Caco-2 (cell line): Measurements from ENCODE around the gene TMEM233. TPM values are rescaled to one million over a fixed set of nuclear protein-coding genes. Genes with fewer than 3 reads are reported as not detected.

Experiments
- BruUV-seq: library from RNA; stranded (reverse); fragments of 400-500 nt; replicated peaks from 2 replicates; lab custom pipeline; 2021; lab: Mats Ljungman, UMichigan
- CTCF ChIA-PET: fragments of 300-600 bp; sonication (Branson Sonifier 250); formaldehyde crosslinking; loops from one replicate; lab custom pipeline; 2022; ENCODE audit warnings: antibody characterized with exemption; lab: Charles Lee
- POLR2A ChIA-PET: fragments of 300-600 bp; sonication (Branson Sonifier 250); formaldehyde crosslinking; loops from one replicate; lab custom pipeline; 2022; ENCODE audit warnings: antibody characterized with exemption; lab: Charles Lee
- DNase-seq, 2 experiments: peaks; one replicate each; pipeline versions ENCODE4 v3.0.0 to v3.0.0-alpha.2; 2020 to 2022
- H3K27me3 ChIP-seq: replicated peaks from 2 replicates; pipeline ENCODE4 v1.6.0; 2011; ENCODE audit warnings: low read length; ENCODE audit not compliant: control insufficient read depth, insufficient read depth
- H3K36me3 ChIP-seq: 2 replicates; pipeline ENCODE4 v1.5.1; 2011; ENCODE audit warnings: low read length; ENCODE audit not compliant: control insufficient read depth, insufficient read depth
- H3K4me1 ChIP-seq: fragments of 250-450 bp; sonication (Bioruptor Pico); 2 replicates; pipeline ENCODE4 v1.5.1; 2020; ENCODE audit warnings: mild to moderate bottlenecking
- H3K4me3 ChIP-seq: 2 replicates; pipeline ENCODE4 v1.5.1; 2011; ENCODE audit warnings: low read depth, mild to moderate bottlenecking, control low read depth, low read length
- H3K9me3 ChIP-seq: fragments of 250-450 bp; sonication (Bioruptor Pico); 2 replicates; pipeline ENCODE4 v1.5.1; 2020; ENCODE audit warnings: mild to moderate bottlenecking, moderate library complexity
- H3K27ac Mint-ChIP-seq: one replicate; pipeline ENCODE4 v1.8.0; 2022; ENCODE audit warnings: mixed read lengths; ENCODE audit not compliant: unreplicated experiment
- H3K27me3 Mint-ChIP-seq: one replicate; pipeline ENCODE4 v1.8.0; 2022; ENCODE audit warnings: mixed read lengths; ENCODE audit not compliant: insufficient read depth, unreplicated experiment
- H3K36me3 Mint-ChIP-seq: one replicate; pipeline ENCODE4 v1.8.0; 2022; ENCODE audit warnings: mild to moderate bottlenecking, mixed read lengths; ENCODE audit not compliant: insufficient read depth, unreplicated experiment
- H3K4me1 Mint-ChIP-seq: one replicate; pipeline ENCODE4 v1.8.0; 2022; ENCODE audit warnings: low read depth, mixed read lengths; ENCODE audit not compliant: unreplicated experiment
- H3K4me3 Mint-ChIP-seq: one replicate; pipeline ENCODE4 v1.8.0; 2022; ENCODE audit warnings: mild to moderate bottlenecking, moderate library complexity, mixed read lengths; ENCODE audit not compliant: unreplicated experiment
- H3K9me3 Mint-ChIP-seq: one replicate; pipeline ENCODE4 v1.8.0; 2022; ENCODE audit warnings: mixed read lengths; ENCODE audit not compliant: unreplicated experiment
- CTCF ChIP-seq, 2 experiments: fragments of 200-600 bp in 1 of 2; IDR thresholded peaks; 1 replicate in 1 of 2; 2 replicates in 1 of 2; pipeline versions ENCODE4 v1.5.1 to v1.8.0; 2011 to 2022; ENCODE audit warnings: antibody characterized with exemption in 1 of 2, control low read depth in 1 of 2, inconsistent platforms in 1 of 2, low read depth in 1 of 2, low read length in 1 of 2, mild to moderate bottlenecking in 1 of 2, moderate library complexity in 1 of 2; ENCODE audit not compliant: insufficient read depth in 1 of 2, severe bottlenecking in 1 of 2, unreplicated experiment in 1 of 2
- intact Hi-C: fragments of 100-400 bp; cut with micrococcal nuclease; formaldehyde crosslinking; loops from one replicate; pipeline ENCODE4 v1.10.0; 2022; ENCODE audit not compliant: unreplicated experiment
- total RNA-seq: library from RNA; stranded (reverse); gene quantifications from 2 replicates; pipeline ENCODE4 v1.2.3, GENCODE V29; 2022

The TMEM233 gene
- total RNA-seq, 1 experiment from 2014 or later, result not detected

GRCh38 chr12:119689935-119690500 lies 96.4 kb downstream of the TMEM233 start:
- BruUV-seq, result no TSS peak
- no peak for DNase-seq
- Histone ChIP-seq H3K4me1 (peaks cover 5% of the 10 kb centered on the region), H3K9me3 (no peaks in the 10 kb centered on the region), H3K27me3 (no peaks in the 10 kb centered on the region), H3K36me3 (no peaks in the 10 kb centered on the region), H3K4me3 (no peak overlapping the region)
- no peak overlapping the region for H3K27ac Mint-ChIP-seq
- no peak overlapping the region for H3K4me3 Mint-ChIP-seq
- intact Hi-C loops, result loop anchor here (10.0 kb wide), 1 partner anchor 95 kb away; no protein-coding TSS in a partner anchor
- H3K9me3 Mint-ChIP-seq, result no peaks in the 10 kb centered on the region
- ChIA-PET CTCF (no interaction called here), POLR2A (no interaction called here)
- no peaks in the 10 kb centered on the region for H3K27me3 Mint-ChIP-seq
- no peak for TF ChIP-seq CTCF (IDR thresholded peaks at IDR 0.05; ENCODE audit: insufficient read depth in 1 of 2, low read depth in 1 of 2, low read length in 1 of 2, severe bottlenecking in 1 of 2, unreplicated experiment in 1 of 2)
- peaks cover 18% of the 10 kb centered on the region for H3K36me3 Mint-ChIP-seq
- H3K4me1 Mint-ChIP-seq, result peaks cover 10% of the 10 kb centered on the region

- Histone ChIP-seq H3K36me3 (no peaks in the 10 kb centered on the region), H3K4me1 (no peaks in the 10 kb centered on the region), H3K4me3 (no peak overlapping the region), H3K9me3 (no peaks in the 10 kb centered on the region), H3K27me3 (no peaks in the 10 kb centered on the region)
- CTCF ChIA-PET, result no interaction called here
- no TSS peak for BruUV-seq
- Mint-ChIP-seq H3K9me3 (no peaks in the 10 kb centered on the region), H3K36me3 (peaks cover 18% of the 10 kb centered on the region), H3K4me1 (peaks cover 10% of the 10 kb centered on the region), H3K27ac (no peak overlapping the region), H3K4me3 (no peak overlapping the region), H3K27me3 (no peaks in the 10 kb centered on the region)
- no peak for DNase-seq
- no peak for TF ChIP-seq CTCF (IDR thresholded peaks at IDR 0.05; ENCODE audit: insufficient read depth in 1 of 2, low read depth in 1 of 2, low read length in 1 of 2, severe bottlenecking in 1 of 2, unreplicated experiment in 1 of 2)
- intact Hi-C loops, result loop anchor here (10.0 kb wide), 1 partner anchor 93 kb away; no protein-coding TSS in a partner anchor
- POLR2A ChIA-PET, result no interaction called here
Observed at GRCh38 chr12:119691202-119691810, 97.7 kb downstream of the TMEM233 start.

GRCh38 chr12:119692410-119692809 lies 98.8 kb downstream of the TMEM233 start:
- BruUV-seq, result no TSS peak
- no peaks in the 10 kb centered on the region for H3K27me3 Mint-ChIP-seq
- peaks cover 20% of the 10 kb centered on the region for H3K36me3 Mint-ChIP-seq
- H3K4me1 ChIP-seq, result no peaks in the 10 kb centered on the region
- H3K4me3 ChIP-seq, result no peak overlapping the region
- no peaks in the 10 kb centered on the region for H3K9me3 ChIP-seq
- DNase-seq, result no peak
- no peak for TF ChIP-seq CTCF (IDR thresholded peaks at IDR 0.05; ENCODE audit: insufficient read depth in 1 of 2, low read depth in 1 of 2, low read length in 1 of 2, severe bottlenecking in 1 of 2, unreplicated experiment in 1 of 2)
- intact Hi-C loops, result loop anchor here (10.0 kb wide), 1 partner anchor 92 kb away; no protein-coding TSS in a partner anchor
- no peaks in the 10 kb centered on the region for H3K36me3 ChIP-seq
- no peaks in the 10 kb centered on the region for H3K9me3 Mint-ChIP-seq
- no peaks in the 10 kb centered on the region for H3K27me3 ChIP-seq
- peaks cover 10% of the 10 kb centered on the region for H3K4me1 Mint-ChIP-seq
- peak overlapping the region; percentile 27 for H3K27ac Mint-ChIP-seq
- no peak overlapping the region for H3K4me3 Mint-ChIP-seq
- ChIA-PET CTCF (no interaction called here), POLR2A (no interaction called here)

Other genes starting within 250 kb of the TMEM233 start
- 34.5 and 37.3 TPM in 2 replicates for gene PRKAB1, start 74.4 kb downstream of the TMEM233 start, total RNA-seq